Glomerular endothelial cell (primary cell): ENCODE results near the gene RAI2. TPM values are rescaled to one million over a fixed set of nuclear protein-coding genes. Genes with fewer than 3 reads are reported as not detected.

Source experiments
- DNase-seq: peaks from one replicate; pipeline ENCODE4 v3.0.0-alpha.2; 2011; ENCODE audit warnings: low read depth, low spot score; ENCODE audit errors: extremely low read depth
- total RNA-seq: library from RNA; depleted of rRNA; stranded (reverse); fragments of >200 nt; gene quantifications from 2 replicates; pipeline ENCODE4 v1.2.3, GENCODE V29; 2015

The RAI2 gene
- total RNA-seq, result 9.1 and 10.4 TPM in 2 replicates

- DNase-seq, result no peak
These were observed at the start of gene RAI2 for GRCh38 chrX:17860811-17861488. Gene RAI2, minus strand, starts transcription at chrX:17861298. Its CDS starts 59,288 bp downstream, at chrX:17802010.

- no peak for DNase-seq
These were observed 27.3 kb upstream of the RAI2 start for GRCh38 chrX:17888421-17888820.

GRCh38 chrX:17882680-17883079 lies 21.6 kb upstream of the RAI2 start:
- DNase-seq, result no peak

- no peak for DNase-seq
These were observed 17.1 kb upstream of the RAI2 start for GRCh38 chrX:17878028-17878670.

GRCh38 chrX:17876135-17876534 lies 15.0 kb upstream of the RAI2 start:
- DNase-seq, result no peak

GRCh38 chrX:17869580-17869979 lies 8.5 kb upstream of the RAI2 start:
- no peak for DNase-seq

- DNase-seq, result no peak
These were observed 452 bp upstream of the RAI2 start for GRCh38 chrX:17861489-17862011.

GRCh38 chrX:17860179-17860780 lies 818 bp downstream of the RAI2 start:
- no peak for DNase-seq

GRCh38 chrX:17859609-17860178 lies 1.4 kb downstream of the RAI2 start:
- DNase-seq, result no peak

GRCh38 chrX:17854531-17854930 lies 6.6 kb downstream of the RAI2 start:
- no peak for DNase-seq

GRCh38 chrX:17854069-17854468 lies 7.0 kb downstream of the RAI2 start:
- DNase-seq, result no peak

- no peak for DNase-seq
These were observed 9.2 kb downstream of the RAI2 start for GRCh38 chrX:17851874-17852273.

- no peak for DNase-seq
These were observed 12.4 kb downstream of the RAI2 start for GRCh38 chrX:17848545-17849265.

- DNase-seq, result no peak
These were observed 15.1 kb downstream of the RAI2 start for GRCh38 chrX:17846045-17846444.

- no peak for DNase-seq
These were observed 16.9 kb downstream of the RAI2 start for GRCh38 chrX:17844236-17844635.

GRCh38 chrX:17842769-17843525 lies 18.2 kb downstream of the RAI2 start:
- DNase-seq, result no peak

GRCh38 chrX:17839269-17839668 lies 21.8 kb downstream of the RAI2 start:
- no peak for DNase-seq

GRCh38 chrX:17836830-17837229 lies 24.3 kb downstream of the RAI2 start:
- no peak for DNase-seq

- DNase-seq, result no peak
These were observed 27.1 kb downstream of the RAI2 start for GRCh38 chrX:17833954-17834353.

GRCh38 chrX:17831255-17831654 lies 29.8 kb downstream of the RAI2 start:
- DNase-seq, result no peak
